Esophagus muscularis mucosa (tissue), 4 donors: Measurements from ENCODE around the gene NTRK2. TPM values are rescaled to one million over a fixed set of nuclear protein-coding genes. Genes with fewer than 3 reads are reported as not detected.

Experiments used
- DNase-seq: peaks from one replicate; pipeline ENCODE4 v3.0.0-alpha.2; 2017; ENCODE audit errors: extremely low spot score
- H3K27ac ChIP-seq, 4 donors: fragments of 200-600 bp; sonication (generic); replicated peaks in 1 of 4; 1 replicate in 3 of 4; 2 replicates in 1 of 4; pipeline ENCODE4 v1.5.1; 2016 to 2019; ENCODE audit warnings: mild to moderate bottlenecking in 1 of 4
- H3K27me3 ChIP-seq, 4 donors: fragments of 200-600 bp; sonication (generic); one replicate each; pipeline versions ENCODE4 v1.5.1 to v1.6.0; 2016 to 2019
- H3K36me3 ChIP-seq, 4 donors: fragments of 200-600 bp; sonication (generic); one replicate each; pipeline ENCODE4 v1.5.1; 2016 to 2019
- H3K4me1 ChIP-seq, 4 donors: fragments of 200-600 bp; sonication (generic); one replicate each; pipeline ENCODE4 v1.5.1; 2016 to 2019
- H3K4me3 ChIP-seq, 4 donors: fragments of 200-600 bp; sonication (generic); 1 replicate in 2 of 4; 2 replicates in 2 of 4; pipeline ENCODE4 v1.5.1; 2016 to 2019; ENCODE audit warnings: mild to moderate bottlenecking in 4 of 4, moderate library complexity in 1 of 4
- H3K9me3 ChIP-seq, 4 donors: fragments of 200-600 bp; sonication (generic); 1 replicate in 3 of 4; 2 replicates in 1 of 4; pipeline ENCODE4 v1.5.1; 2016 to 2019
- CTCF ChIP-seq, 3 experiments: fragments of 200-600 bp in 2 of 3; fragments of 450-650 bp in 1 of 3; sonication (generic) in 2 of 3; IDR thresholded peaks; one replicate each; pipeline ENCODE4 v1.5.1; 2017 to 2019; ENCODE audit warnings: antibody characterized with exemption in 3 of 3, mild to moderate bottlenecking in 2 of 3, moderate library complexity in 1 of 3
- EP300 ChIP-seq: sonication (generic); formaldehyde crosslinking; IDR thresholded peaks from one replicate; pipeline ENCODE4 v1.6.1; 2017; ENCODE audit warnings: antibody characterized with exemption
- POLR2A ChIP-seq: fragments of 450-650 bp; IDR thresholded peaks from one replicate; pipeline ENCODE4 v1.6.1; 2017; ENCODE audit warnings: antibody characterized with exemption, moderate library complexity, mild to moderate bottlenecking, low read depth
- POLR2AphosphoS5 ChIP-seq, 2 donors: sonication (generic); formaldehyde crosslinking; IDR thresholded peaks; one replicate each; pipeline ENCODE4 v1.6.1; 2017; ENCODE audit warnings: antibody characterized with exemption in 2 of 2
- WGBS: methylation state at CpG from one replicate; pipeline ENCODE4 v1.1.5; 2018; 5-methylcytosine and 5-hydroxymethylcytosine counted together
- intact Hi-C: fragments of 100-400 bp; cut with DNase I; formaldehyde crosslinking; loops from one replicate; pipeline ENCODE4 v1.15.1; 2023
- total RNA-seq, 4 donors: library from RNA; depleted of rRNA; stranded (reverse); fragments of >200 nt; gene quantifications; one replicate each; pipeline versions ENCODE4 v1.1.0 to v1.2.1, GENCODE V29; 2016

The NTRK2 gene
- total RNA-seq, 4 donors from 2014 or later, result 1.2 to 6.3 (median 5.5) TPM

- no peaks in the 10 kb centered on the region for H3K4me1 ChIP-seq
- H3K36me3 ChIP-seq, result no peaks in the 10 kb centered on the region
- TF ChIP-seq POLR2A (no peak), POLR2AphosphoS5 (IDR thresholded peaks at IDR 0.05) (no peak), CTCF (IDR thresholded peaks at IDR 0.05) (no peak)
- WGBS, result 76% methylated on average over 2 of the region's 2 CpGs
- H3K27me3 ChIP-seq, result no peaks in the 10 kb centered on the region
- no peak for DNase-seq
- H3K27ac ChIP-seq, result no peak overlapping the region
- intact Hi-C loops, result no loop called here
- H3K4me3 ChIP-seq, result no peak overlapping the region
- H3K9me3 ChIP-seq, result no peaks in the 10 kb centered on the region
Observed at GRCh38 chr9:84759804-84760203, 90.3 kb downstream of the NTRK2 start.

- Histone ChIP-seq H3K4me1 (no peaks in the 10 kb centered on the region), H3K4me3 (no peak overlapping the region), H3K9me3 (no peaks in the 10 kb centered on the region), H3K36me3 (no peaks in the 10 kb centered on the region), H3K27ac (no peak overlapping the region), H3K27me3 (no peaks in the 10 kb centered on the region)
- intact Hi-C loops, result no loop called here
- WGBS, result 82% methylated on average over 2 of the region's 2 CpGs
- DNase-seq, result peak; percentile 10
- TF ChIP-seq CTCF (IDR thresholded peaks at IDR 0.05) (no peak), POLR2A (no peak), POLR2AphosphoS5 (IDR thresholded peaks at IDR 0.05) (no peak), EP300 (no peak)
Observed at GRCh38 chr9:84761137-84761808, 91.7 kb downstream of the NTRK2 start.

- no peaks in the 10 kb centered on the region for H3K9me3 ChIP-seq
- H3K4me3 ChIP-seq, result no peak overlapping the region
- no peaks in the 10 kb centered on the region for H3K27me3 ChIP-seq
- TF ChIP-seq POLR2AphosphoS5 (IDR thresholded peaks at IDR 0.05), result no peak
- TF ChIP-seq POLR2A, result no peak
- TF ChIP-seq EP300, result no peak
- TF ChIP-seq CTCF (IDR thresholded peaks at IDR 0.05), result no peak
- no peaks in the 10 kb centered on the region for H3K36me3 ChIP-seq
- H3K4me1 ChIP-seq, result peaks cover 0 to 10% (median 4%) of the 10 kb centered on the region in 4 donors
- H3K27ac ChIP-seq, result no peak overlapping the region
- 87% methylated on average over 3 of the region's 3 CpGs for WGBS
- no peak for DNase-seq
- intact Hi-C loops, result no loop called here
Observed at GRCh38 chr9:84772511-84772910, 103.0 kb downstream of the NTRK2 start.

- intact Hi-C loops, result no loop called here
- H3K27me3 ChIP-seq, result no peaks in the 10 kb centered on the region
- H3K4me3 ChIP-seq, result no peak overlapping the region
- H3K27ac ChIP-seq, result no peak overlapping the region
- no peak for DNase-seq
- peaks cover 0 to 10% (median 4%) of the 10 kb centered on the region in 4 donors for H3K4me1 ChIP-seq
- no peak for TF ChIP-seq EP300
- no peak for TF ChIP-seq POLR2AphosphoS5 (IDR thresholded peaks at IDR 0.05)
- no peak for TF ChIP-seq CTCF (IDR thresholded peaks at IDR 0.05)
- H3K36me3 ChIP-seq, result no peaks in the 10 kb centered on the region
- H3K9me3 ChIP-seq, result no peaks in the 10 kb centered on the region
Observed at GRCh38 chr9:84773022-84773421, 103.5 kb downstream of the NTRK2 start.

GRCh38 chr9:84775056-84775643 lies 105.6 kb downstream of the NTRK2 start:
- H3K4me3 ChIP-seq, result no peak overlapping the region

More at GRCh38 chr9:84775056-84775643, 105.6 kb downstream of the NTRK2 start:
- intact Hi-C loops, result no loop called here
- DNase-seq, result peak; percentile 62
- H3K4me1 ChIP-seq, result peaks cover 0 to 10% (median 4%) of the 10 kb centered on the region in 4 donors
- H3K27ac ChIP-seq, result no peak overlapping the region
- WGBS, result 95% methylated on average over 4 of the region's 4 CpGs
- no peaks in the 10 kb centered on the region for H3K27me3 ChIP-seq
- no peaks in the 10 kb centered on the region for H3K36me3 ChIP-seq
- TF ChIP-seq POLR2A, result no peak
- TF ChIP-seq POLR2AphosphoS5 (IDR thresholded peaks at IDR 0.05), result no peak
- no peaks in the 10 kb centered on the region for H3K9me3 ChIP-seq
